DND-41 (cell line): Measurements from ENCODE around the gene PLEKHA5.

Experiments used
- ATAC-seq: fragments of 200-7000 bp; cut with Tn5 transposase; 3 replicates; pipeline ENCODE4 v1.9.1; 2021; ENCODE audit warnings: low read depth; ENCODE audit not compliant: insufficient read depth
- DNase-seq: peaks from one replicate; pipeline ENCODE4 v3.0.0-alpha.2; 2020
- H2AFZ ChIP-seq: 2 replicates; pipeline ENCODE4 v1.6.0; 2012; ENCODE audit warnings: low read depth, low read length
- H3K27ac ChIP-seq: 2 replicates; pipeline ENCODE4 v1.5.1; 2012; ENCODE audit warnings: low read length, inconsistent platforms
- H3K27me3 ChIP-seq: fragments of 200-600 bp; sonication (generic); 2 replicates; pipeline ENCODE4 v1.6.0; 2012; ENCODE audit warnings: low read length, mild to moderate bottlenecking, inconsistent platforms; ENCODE audit not compliant: insufficient read depth, poor library complexity
- H3K36me3 ChIP-seq: 2 replicates; pipeline ENCODE4 v1.5.1; 2012; ENCODE audit warnings: low read length, inconsistent platforms; ENCODE audit not compliant: insufficient read depth
- H3K4me1 ChIP-seq: 2 replicates; pipeline ENCODE4 v1.5.1; 2012; ENCODE audit warnings: mild to moderate bottlenecking, low read length; ENCODE audit not compliant: insufficient read depth
- H3K4me2 ChIP-seq: 2 replicates; pipeline ENCODE4 v1.6.0; 2012; ENCODE audit warnings: mild to moderate bottlenecking, moderate library complexity, low read length, inconsistent platforms; ENCODE audit not compliant: insufficient read depth
- H3K4me3 ChIP-seq, 2 experiments: fragments of 200-600 bp in 1 of 2; shearing (Covaris generic) in 1 of 2; 2 replicates each; pipeline ENCODE4 v1.5.1; 2012 to 2016; ENCODE audit warnings: inconsistent platforms in 2 of 2, low read length in 2 of 2, mild to moderate bottlenecking in 2 of 2, low read depth in 1 of 2, moderate library complexity in 1 of 2
- H3K79me2 ChIP-seq: 2 replicates; pipeline ENCODE4 v1.6.0; 2012; ENCODE audit warnings: low read length, inconsistent platforms; ENCODE audit not compliant: insufficient read depth
- H3K9ac ChIP-seq: 2 replicates; pipeline ENCODE4 v1.6.0; 2012; ENCODE audit warnings: low read depth, mild to moderate bottlenecking, inconsistent platforms, low read length, moderate library complexity
- H3K9me3 ChIP-seq: 2 replicates; pipeline ENCODE4 v1.5.1; 2012; ENCODE audit warnings: low read length, moderate library complexity, mild to moderate bottlenecking, inconsistent platforms; ENCODE audit not compliant: insufficient read depth, severe bottlenecking
- H4K20me1 ChIP-seq: 2 replicates; pipeline ENCODE4 v1.6.0; 2012; ENCODE audit warnings: low read length; ENCODE audit not compliant: insufficient read depth
- CTCF ChIP-seq: IDR thresholded peaks from 2 replicates; pipeline ENCODE4 v1.5.1; 2012; ENCODE audit warnings: borderline replicate concordance, low read length, moderate library complexity, mild to moderate bottlenecking; ENCODE audit not compliant: poor library complexity, severe bottlenecking; ENCODE audit errors: extremely low read depth
- EZH2 ChIP-seq: IDR thresholded peaks from 3 replicates; pipeline ENCODE4 v1.6.1; 2012; ENCODE audit warnings: borderline replicate concordance, low read depth, mild to moderate bottlenecking, moderate library complexity, low read length, inconsistent platforms; ENCODE audit not compliant: severe bottlenecking

Gene PLEKHA5

GRCh38 chr12:19148860-19149259, 19.3 kb downstream of the PLEKHA5 start:
- Histone ChIP-seq H4K20me1 (peaks cover 3% of the 10 kb centered on the region; the same call in 1 of the 2 replicates), H3K27me3 (no peaks in the 10 kb centered on the region), H3K79me2 (peaks cover 24% of the 10 kb centered on the region), H3K4me3 (no peak overlapping the region), H3K36me3 (peaks cover 9% of the 10 kb centered on the region), H3K27ac (no peak overlapping the region), H2AFZ (no peak overlapping the region), H3K4me1 (no peaks in the 10 kb centered on the region), H3K9me3 (no peaks in the 10 kb centered on the region), H3K9ac (no peak overlapping the region), H3K4me2 (no peak overlapping the region)
- DNase-seq (no peak), ATAC-seq (no peak)
- TF ChIP-seq EZH2 (no peak), CTCF (no peak)

DNA sequence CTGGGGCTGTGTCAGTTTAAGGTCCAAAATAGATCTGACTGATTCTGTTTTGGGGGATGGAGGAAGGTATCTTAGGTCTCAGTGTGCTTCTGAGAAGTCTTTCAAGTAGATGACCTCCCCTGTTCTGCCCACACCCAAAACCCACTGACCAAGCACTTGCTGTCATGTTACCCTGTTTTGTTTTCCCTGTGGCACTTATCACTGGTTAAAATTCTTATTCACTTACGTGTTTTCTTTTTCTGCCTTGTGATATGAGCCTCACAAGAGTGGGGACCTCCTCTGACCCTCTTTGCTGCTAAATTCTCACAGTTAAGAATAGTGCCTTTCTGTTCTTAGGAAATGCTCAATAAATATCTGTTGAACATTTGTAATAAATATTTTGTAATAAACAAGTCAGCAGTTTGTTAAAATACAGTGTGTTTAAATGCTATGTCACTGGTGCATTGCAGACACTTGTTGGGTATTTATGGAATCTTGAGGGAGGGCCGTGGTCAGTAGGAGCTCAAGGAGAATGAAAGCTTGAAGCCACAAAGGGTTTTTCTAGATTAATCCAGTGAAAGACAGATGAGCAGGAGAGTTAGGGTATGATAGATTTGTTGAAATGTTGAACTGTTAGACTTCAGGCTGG, 20.9 kb downstream of the PLEKHA5 start:
- H3K4me3 ChIP-seq = no peak overlapping the region
- DNase-seq (no peak), ATAC-seq (no peak)
- H3K4me1 ChIP-seq = no peaks in the 10 kb centered on the region
- H3K27ac ChIP-seq = no peak overlapping the region
- no peaks in the 10 kb centered on the region for H4K20me1 ChIP-seq
- no peak overlapping the region for H3K4me2 ChIP-seq
- TF ChIP-seq EZH2 = no peak
- TF ChIP-seq CTCF = no peak
- H3K36me3 ChIP-seq = peaks cover 6% of the 10 kb centered on the region
- no peaks in the 10 kb centered on the region for H3K27me3 ChIP-seq
- H3K79me2 ChIP-seq = peaks cover 19% of the 10 kb centered on the region
- no peak overlapping the region for H2AFZ ChIP-seq
- H3K9me3 ChIP-seq = no peaks in the 10 kb centered on the region
- no peak overlapping the region for H3K9ac ChIP-seq

DNA sequence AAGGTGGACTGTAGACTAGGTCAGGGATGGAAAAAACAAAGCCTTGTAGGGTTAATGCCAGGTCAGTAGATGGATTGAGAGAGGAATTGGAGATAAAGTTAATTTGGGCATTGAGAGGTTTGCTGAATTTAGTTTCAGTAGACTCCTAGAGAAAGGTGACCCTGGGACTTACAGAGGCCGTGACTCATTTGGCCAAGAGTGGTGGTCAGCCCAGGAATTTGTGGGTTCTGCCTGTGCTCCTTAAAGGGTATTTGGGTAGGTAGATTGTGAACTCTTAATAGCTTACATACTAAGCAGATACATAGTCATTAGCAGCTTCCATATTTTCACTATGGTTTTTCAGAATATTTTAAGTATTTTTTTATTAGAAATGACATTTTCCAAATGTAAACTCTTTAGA, 21.8 kb downstream of the PLEKHA5 start:
- Histone ChIP-seq H4K20me1 (no peaks in the 10 kb centered on the region), H3K36me3 (peaks cover 6% of the 10 kb centered on the region), H3K79me2 (peaks cover 13% of the 10 kb centered on the region), H3K4me3 (no peak overlapping the region), H3K4me2 (no peak overlapping the region), H2AFZ (no peak overlapping the region), H3K27me3 (no peaks in the 10 kb centered on the region), H3K9me3 (no peaks in the 10 kb centered on the region), H3K27ac (no peak overlapping the region), H3K9ac (no peak overlapping the region), H3K4me1 (no peaks in the 10 kb centered on the region)
- no peak for TF ChIP-seq CTCF
- TF ChIP-seq EZH2 = no peak
- DNase-seq (no peak), ATAC-seq (no peak)

- Histone ChIP-seq H3K9ac (no peak overlapping the region), H4K20me1 (no peaks in the 10 kb centered on the region), H3K4me1 (no peaks in the 10 kb centered on the region), H2AFZ (no peak overlapping the region), H3K79me2 (peaks cover 4% of the 10 kb centered on the region; the same call in 1 of the 2 replicates), H3K4me2 (no peak overlapping the region), H3K36me3 (peaks cover 4% of the 10 kb centered on the region), H3K9me3 (no peaks in the 10 kb centered on the region), H3K27ac (no peak overlapping the region), H3K4me3 (no peak overlapping the region), H3K27me3 (no peaks in the 10 kb centered on the region)
- DNase-seq (no peak), ATAC-seq (no peak)
- TF ChIP-seq CTCF (no peak), EZH2 (no peak)
These were observed 23.9 kb downstream of the PLEKHA5 start for GRCh38 chr12:19153396-19153795.
